IMR-90 (cell line): ENCODE measurements around the gene PMP22. TPM values are rescaled to one million over a fixed set of nuclear protein-coding genes. Genes with fewer than 3 reads are reported as not detected.
A peak's percentile ranks its signal among the peaks of the same experiment; 100 is the strongest.

Source experiments
- ATAC-seq: fragments of 200-7000 bp; cut with Tn5 transposase; 2 replicates; pipeline ENCODE4 v1.9.1; 2020; ENCODE audit warnings: low read depth, mild to moderate bottlenecking, moderate library complexity
- BruUV-seq: library from RNA; stranded (reverse); fragments of 400-500 nt; replicated peaks from 2 replicates; lab custom pipeline; 2021; lab: Mats Ljungman, UMichigan
- CTCF ChIA-PET: fragments of 300-600 bp; formaldehyde crosslinking; extraction: SDS; loops from one replicate; lab custom pipeline; 2021; ENCODE audit warnings: antibody characterized with exemption; lab: Yijun Ruan, JAX
- POLR2A ChIA-PET: fragments of 300-600 bp; sonication (Branson Sonifier 250); formaldehyde crosslinking; loops from one replicate; lab custom pipeline; 2022; ENCODE audit warnings: antibody characterized with exemption; ENCODE audit not compliant: unreplicated experiment; lab: Charles Lee
- DNase-seq: peaks from one replicate; pipeline ENCODE4 v3.0.0; 2013
- H2AFZ ChIP-seq: replicated peaks from 2 replicates; pipeline ENCODE3; 2013; ENCODE audit warnings: low read length, mild to moderate bottlenecking; ENCODE audit not compliant: poor library complexity
- H2AK5ac ChIP-seq: 2 replicates; pipeline ENCODE4 v1.6.1; 2013; ENCODE audit warnings: low read depth, low read length, inconsistent platforms
- H2AK9ac ChIP-seq: replicated peaks from 2 replicates; pipeline ENCODE3; 2013; ENCODE audit warnings: mild to moderate bottlenecking, low read depth, low read length, moderate library complexity; ENCODE audit not compliant: poor library complexity
- H2BK120ac ChIP-seq: 2 replicates; pipeline ENCODE4 v1.6.1; 2013; ENCODE audit warnings: low read depth, low read length, inconsistent platforms
- H2BK15ac ChIP-seq: 3 replicates; pipeline ENCODE4 v1.6.1; 2013; ENCODE audit warnings: low read depth, low read length, inconsistent platforms
- H2BK20ac ChIP-seq: 2 replicates; pipeline ENCODE4 v1.6.1; 2013; ENCODE audit warnings: low read depth, mild to moderate bottlenecking, inconsistent platforms, low read length, moderate library complexity
- H2BK5ac ChIP-seq: 2 replicates; pipeline ENCODE4 v1.6.1; 2013; ENCODE audit warnings: mild to moderate bottlenecking, low read depth, low read length, inconsistent platforms; ENCODE audit not compliant: poor library complexity, severe bottlenecking
- H3K14ac ChIP-seq: replicated peaks from 2 replicates; pipeline ENCODE4 v1.6.1; 2013; ENCODE audit warnings: low read depth, low read length, inconsistent platforms
- H3K18ac ChIP-seq: 2 replicates; pipeline ENCODE4 v1.6.1; 2013; ENCODE audit warnings: low read depth, low read length, control low read depth
- H3K23ac ChIP-seq: 2 replicates; pipeline ENCODE4 v1.6.1; 2013; ENCODE audit warnings: low read depth, low read length, inconsistent platforms
- H3K27ac ChIP-seq: 2 replicates; pipeline ENCODE4 v1.5.1; 2013; ENCODE audit warnings: mild to moderate bottlenecking, control low read depth, low read length; ENCODE audit not compliant: insufficient read depth
- H3K27me3 ChIP-seq: 2 replicates; pipeline ENCODE4 v1.6.1; 2013; ENCODE audit warnings: low read length; ENCODE audit not compliant: control insufficient read depth, insufficient read depth
- H3K36me3 ChIP-seq: 2 replicates; pipeline ENCODE4 v1.6.1; 2013; ENCODE audit warnings: low read length, mixed read lengths; ENCODE audit not compliant: control insufficient read depth, insufficient read depth
- H3K4ac ChIP-seq: 2 replicates; pipeline ENCODE4 v1.6.1; 2013; ENCODE audit warnings: low read depth, low read length, inconsistent platforms
- H3K4me1 ChIP-seq: 2 replicates; pipeline ENCODE4 v1.6.1; 2013; ENCODE audit warnings: low read length, mixed read lengths; ENCODE audit not compliant: control insufficient read depth, insufficient read depth
- H3K4me2 ChIP-seq: 2 replicates; pipeline ENCODE4 v1.6.1; 2013; ENCODE audit warnings: low read depth, mild to moderate bottlenecking, control low read depth, low read length, moderate library complexity
- H3K4me3 ChIP-seq: 2 replicates; pipeline ENCODE4 v1.5.1; 2013; ENCODE audit warnings: low read depth, mild to moderate bottlenecking, control low read depth, low read length, moderate library complexity; ENCODE audit not compliant: insufficient read depth
- H3K56ac ChIP-seq: 2 replicates; pipeline ENCODE4 v1.6.1; 2013; ENCODE audit warnings: low read length, inconsistent platforms; ENCODE audit not compliant: insufficient read depth; ENCODE audit errors: extremely low read depth
- H3K79me1 ChIP-seq, 2 experiments: 2 replicates each; pipeline ENCODE4 v1.6.1; 2013; ENCODE audit warnings: low read length in 2 of 2, inconsistent platforms in 1 of 2, low read depth in 1 of 2
- H3K9ac ChIP-seq: 2 replicates; pipeline ENCODE4 v1.6.1; 2013; ENCODE audit warnings: low read depth, low read length, control low read depth
- H3K9me1 ChIP-seq: 2 replicates; pipeline ENCODE4 v1.6.1; 2013; ENCODE audit warnings: low read length, inconsistent platforms; ENCODE audit not compliant: insufficient read depth
- H3K9me3 ChIP-seq: 2 replicates; pipeline ENCODE4 v1.6.1; 2013; ENCODE audit warnings: low read length; ENCODE audit not compliant: control insufficient read depth, insufficient read depth
- H4K20me1 ChIP-seq: 2 replicates; pipeline ENCODE4 v1.6.1; 2013; ENCODE audit warnings: low read length, inconsistent platforms; ENCODE audit not compliant: insufficient read depth
- H4K5ac ChIP-seq: 2 replicates; pipeline ENCODE4 v1.6.1; 2013; ENCODE audit warnings: mild to moderate bottlenecking, low read depth, low read length, control low read depth
- H4K8ac ChIP-seq, 2 experiments: 2 replicates each; pipeline ENCODE4 v1.6.1; 2013; ENCODE audit warnings: low read depth in 2 of 2, low read length in 2 of 2, control low read depth in 1 of 2, inconsistent platforms in 1 of 2
- H4K91ac ChIP-seq: 2 replicates; pipeline ENCODE4 v1.6.1; 2013; ENCODE audit warnings: low read depth, low read length, inconsistent platforms; ENCODE audit not compliant: insufficient read depth
- BHLHE40 ChIP-seq: fragments of 150-350 bp; IDR thresholded peaks from 2 replicates; pipeline ENCODE4 v1.6.1; 2016; ENCODE audit warnings: mild to moderate bottlenecking, low read depth, low read length
- CEBPB ChIP-seq: IDR thresholded peaks from 2 replicates; pipeline ENCODE4 v1.6.1; 2012; ENCODE audit warnings: low read depth, low read length, improper control_type of control experiment
- CTCF ChIP-seq: conservative IDR thresholded peaks from 2 replicates; pipeline ENCODE4 v1.5.1; 2012; ENCODE audit warnings: mild to moderate bottlenecking, low read depth, low read length, improper control_type of control experiment
- MAFK ChIP-seq: IDR thresholded peaks from 2 replicates; pipeline ENCODE4 v1.6.1; 2012; ENCODE audit warnings: low read depth, low read length, improper control_type of control experiment
- RAD21 ChIP-seq: IDR thresholded peaks from 2 replicates; pipeline ENCODE4 v1.6.1; 2012; ENCODE audit warnings: low read length, improper control_type of control experiment
- RCOR1 ChIP-seq: IDR thresholded peaks from 2 replicates; pipeline ENCODE4 v1.6.1; 2012; ENCODE audit warnings: mild to moderate bottlenecking, low read length, improper control_type of control experiment; ENCODE audit not compliant: insufficient replicate concordance
- SMC3 ChIP-seq: fragments of 150-350 bp; IDR thresholded peaks from 2 replicates; pipeline ENCODE4 v1.6.1; 2016; ENCODE audit warnings: low read depth, mild to moderate bottlenecking, antibody characterized with exemption, low read length, moderate library complexity
- WGBS, 2 experiments: methylation state at CpG; one replicate each; pipeline versions ENCODE4 v1.1.5 to v1.1.7; 2013; ENCODE audit warnings: missing lambda C conversion rate in 2 of 2; ENCODE audit not compliant: insufficient read length in 1 of 2; ENCODE audit errors: extremely low coverage in 2 of 2; 5-methylcytosine and 5-hydroxymethylcytosine counted together
- dilution Hi-C: fragments of 300-500 bp; cut with HindIII; formaldehyde crosslinking; loops from one replicate; pipeline ENCODE4 v1.14.3; 2018; ENCODE audit warnings: low sequenced_read_pairs; ENCODE audit not compliant: unreplicated experiment
- in situ Hi-C: fragments of 300-500 bp; cut with MboI; formaldehyde crosslinking; loops from 3 replicates; pipeline ENCODE4 v1.14.3; 2019; ENCODE audit warnings: low sequenced_read_pairs, inconsistent platforms, mixed read lengths
- intact Hi-C: fragments of 100-400 bp; cut with micrococcal nuclease; formaldehyde crosslinking; loops from 2 replicates; pipeline ENCODE4 v1.10.0; 2022
- polyA plus RNA-seq, 3 experiments: library from polyadenylated mRNA; depleted of rRNA; stranded (reverse); fragments of >200 nt; gene quantifications; 2 replicates each; pipeline ENCODE4 v1.2.3, GENCODE V29; 2012; ENCODE audit warnings: low replicate concordance in 1 of 3
- total RNA-seq: library from RNA; depleted of rRNA; stranded (reverse); fragments of >200 nt; gene quantifications from 2 replicates; pipeline ENCODE4 v1.2.3, GENCODE V29; 2012

The PMP22 gene
- total and polyA plus RNA-seq, 2 of the 4 experiments (the other 2 are of a cell fraction) = 33.5 to 72.8 TPM

- Histone ChIP-seq H3K4me1 (peaks cover 10% of the 10 kb centered on the region), H3K18ac (no peak overlapping the region), H3K79me1 (no peaks in the 10 kb centered on the region), H3K4me3 (no peak overlapping the region), H3K4ac (no peak overlapping the region), H2AFZ (no peak overlapping the region), H3K36me3 (no peaks in the 10 kb centered on the region), H2AK5ac (no peak overlapping the region), H3K14ac (no peak overlapping the region), H3K56ac (no peak overlapping the region), H3K9ac (no peak overlapping the region), H3K27ac (no peak overlapping the region), H2BK20ac (no peak overlapping the region), H2BK5ac (no peak overlapping the region), H4K91ac (no peak overlapping the region), H2BK120ac (no peak overlapping the region), H4K8ac (no peak overlapping the region), H4K5ac (no peak overlapping the region), H3K9me1 (peaks cover 5% of the 10 kb centered on the region; the same call in 1 of the 2 replicates), H2BK15ac (no peak overlapping the region), H4K20me1 (no peaks in the 10 kb centered on the region), H3K9me3 (peaks cover 2% of the 10 kb centered on the region; the same call in 1 of the 2 replicates), H3K27me3 (no peaks in the 10 kb centered on the region; the same call in 1 of the 2 replicates), H2AK9ac (no peak overlapping the region), H3K23ac (no peak overlapping the region), H3K4me2 (no peak overlapping the region)
- no TSS peak for BruUV-seq
- intact Hi-C loops (no loop called here), dilution Hi-C loops (no loop called here), in situ Hi-C loops (no loop called here)
- TF ChIP-seq SMC3 = no peak
- TF ChIP-seq MAFK = no peak
- no peak for TF ChIP-seq RAD21
- TF ChIP-seq CEBPB = peak; percentile 85
- TF ChIP-seq CTCF = no peak
- no peak for TF ChIP-seq BHLHE40
- TF ChIP-seq RCOR1 = no peak
- CTCF ChIA-PET = no interaction called here
- DNase-seq (no peak), ATAC-seq (no peak)
- POLR2A ChIA-PET = no interaction called here
- WGBS, 2 experiments = 100% methylated on average over 1 of the region's 3 CpGs; no CpG with 5 or more reads in 1 of the 2 experiments
Observed at GRCh38 chr17:15281909-15282308, 16.8 kb upstream of the PMP22 start.
